GM19025 (cell line): ENCODE measurements around the gene CDC37.
A peak's percentile ranks its signal among the peaks of the same experiment; 100 is the strongest.
"Not testable (repeated sequence)": the region's sequence is repeated elsewhere in the genome, so short reads cannot be mapped to it uniquely, and the experiment has no call there.

ENCODE experiments used
- ATAC-seq: cut with Tn5 transposase; IDR thresholded peaks from one replicate; pipeline ENCODE4 v1.9.1; 2021; ENCODE audit warnings: mild to moderate bottlenecking, low read depth, moderate library complexity; ENCODE audit not compliant: unreplicated experiment

The CDC37 gene

DNA sequence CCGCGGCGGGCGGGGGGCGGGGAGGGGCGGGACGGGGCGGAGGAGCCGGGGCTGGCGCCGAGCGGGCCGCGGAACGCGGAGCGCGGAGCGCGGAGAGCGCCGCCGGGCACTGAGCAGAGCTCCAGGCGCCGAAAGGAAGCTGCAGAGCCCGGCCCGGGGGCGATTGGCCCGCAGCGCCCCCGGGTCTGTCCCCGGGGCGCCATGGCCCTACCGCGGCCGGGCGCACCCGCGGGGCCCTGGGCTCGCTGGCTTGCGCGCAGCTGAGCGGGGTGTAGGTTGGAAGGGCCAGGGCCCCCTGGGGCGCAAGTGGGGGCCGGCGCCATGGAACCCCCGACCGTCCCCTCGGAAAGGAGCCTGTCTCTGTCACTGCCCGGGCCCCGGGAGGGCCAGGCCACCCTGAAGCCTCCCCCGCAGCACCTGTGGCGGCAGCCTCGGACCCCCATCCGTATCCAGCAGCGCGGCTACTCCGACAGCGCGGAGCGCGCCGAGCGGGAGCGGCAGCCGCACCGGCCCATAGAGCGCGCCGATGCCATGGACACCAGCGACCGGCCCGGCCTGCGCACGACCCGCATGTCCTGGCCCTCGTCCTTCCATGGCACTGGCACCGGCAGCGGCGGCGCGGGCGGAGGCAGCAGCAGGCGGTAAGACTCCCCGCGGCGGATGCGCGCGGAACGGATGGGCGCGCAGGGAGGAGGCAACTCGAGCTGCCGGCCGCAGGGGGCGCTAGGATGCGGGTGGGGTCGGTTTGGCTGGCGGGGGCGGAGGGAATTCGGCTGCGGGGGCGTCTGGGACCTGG is 17.3 kb upstream of the CDC37 start, which contains the start of gene PDE4A:
PDE4A (plus strand) TSS at position 95 of the 796 bp plus-strand sequence; CDS start at position 322, 227 bp downstream.
- ATAC-seq = no peak

- ATAC-seq = no peak
Observed at GRCh38 chr19:10419646-10420443, 16.5 kb upstream of the CDC37 start.

GRCh38 chr19:10419200-10419645 is 15.9 kb upstream of the CDC37 start:
- no peak for ATAC-seq

DNA sequence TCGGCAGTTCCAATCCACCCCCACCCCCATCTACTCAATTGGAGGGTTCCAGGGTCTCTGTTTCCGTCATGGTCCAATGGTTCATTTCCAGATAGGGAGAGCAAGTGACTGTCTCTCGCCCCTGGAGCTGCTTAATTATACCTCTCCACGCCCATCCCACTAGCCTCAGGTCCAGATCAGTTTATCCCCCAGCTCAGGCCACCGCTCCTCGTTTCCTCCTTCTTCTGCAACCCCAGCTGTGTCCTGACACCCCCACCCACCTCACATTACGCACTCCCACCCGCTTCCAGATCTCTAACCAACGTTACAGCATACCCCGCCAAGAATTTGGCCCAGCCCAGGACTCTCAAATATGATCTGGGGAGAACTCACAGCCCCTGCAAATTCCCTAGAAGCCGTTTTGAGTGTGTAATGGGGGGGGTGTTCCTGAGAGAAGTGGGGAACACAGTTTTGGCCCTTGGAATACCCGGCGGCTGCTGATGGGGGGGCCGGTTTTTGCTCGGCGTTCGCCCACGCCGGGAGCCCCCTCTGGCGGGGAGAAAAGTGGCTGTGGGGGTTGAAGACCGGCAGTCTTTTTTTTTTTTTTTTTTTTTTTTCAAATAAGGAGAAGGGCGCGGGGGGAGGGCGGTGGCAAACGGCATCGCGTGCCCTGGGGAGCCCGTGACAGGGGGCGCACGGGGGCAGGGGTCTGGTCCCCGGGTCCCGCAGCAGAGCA is 15.3 kb upstream of the CDC37 start:
- ATAC-seq = no peak

DNA sequence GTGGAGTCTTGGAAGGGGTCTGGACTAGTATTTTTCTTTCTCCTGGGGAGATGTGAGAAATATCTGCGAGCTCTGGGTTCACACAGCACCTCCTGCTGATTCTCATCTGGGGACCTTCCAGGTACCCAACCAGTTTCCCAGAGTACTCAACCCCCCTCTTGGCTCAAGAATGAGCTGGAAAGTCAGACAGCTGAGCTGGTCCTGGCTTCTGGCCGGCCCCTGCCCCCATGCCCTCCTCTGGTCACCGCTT is 14.8 kb upstream of the CDC37 start:
- no peak for ATAC-seq

- ATAC-seq = no peak
Observed at GRCh38 chr19:10417541-10418234, 14.3 kb upstream of the CDC37 start.

DNA sequence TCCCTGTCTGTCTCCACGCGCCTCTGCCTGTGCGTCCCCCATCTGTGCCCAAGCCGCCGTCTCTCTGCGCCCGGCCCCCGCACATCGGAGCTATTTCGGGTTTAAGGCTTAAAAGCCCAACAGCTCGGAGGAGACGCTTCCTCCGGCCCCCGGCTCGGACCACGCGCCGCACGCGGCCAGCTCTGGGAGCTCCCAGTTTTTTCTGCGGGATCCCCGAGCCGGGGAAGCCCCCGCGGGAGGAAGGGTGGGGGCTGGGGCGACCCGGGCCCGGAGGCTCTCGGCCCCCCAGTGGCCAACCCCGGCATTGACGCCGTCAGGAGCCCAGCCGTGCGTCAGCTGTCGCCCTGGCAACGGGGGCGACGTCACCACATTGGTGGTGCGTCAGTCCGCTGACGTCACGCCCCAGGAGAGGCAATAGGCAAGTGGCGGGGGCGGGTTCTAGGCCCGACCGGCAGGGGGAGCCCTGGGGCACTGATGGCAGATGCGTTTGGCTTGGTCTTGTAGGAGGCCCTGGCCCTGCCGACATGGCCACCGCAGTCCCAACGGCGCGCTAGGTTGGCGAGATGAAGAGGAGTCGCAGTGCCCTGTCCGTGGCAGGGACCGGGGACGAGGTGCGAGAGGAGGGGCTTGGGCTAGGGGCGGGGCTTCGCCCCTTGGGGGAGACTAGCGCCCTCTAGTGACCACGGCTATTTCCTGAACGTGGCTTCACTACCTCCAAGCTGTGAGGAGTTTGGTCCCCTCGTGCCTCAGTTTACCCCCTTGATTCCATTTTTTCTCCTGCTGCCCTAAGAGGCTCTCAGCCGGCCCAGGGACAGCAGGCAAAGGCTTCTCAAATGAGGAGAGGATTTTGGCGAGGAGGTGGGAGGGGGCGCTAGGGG is 13.3 kb upstream of the CDC37 start:
- no peak for ATAC-seq

GRCh38 chr19:10416083-10416379 is 12.7 kb upstream of the CDC37 start:
- ATAC-seq = no peak

- peak; percentile 57 for ATAC-seq
Observed at GRCh38 chr19:10412257-10412977, 9.1 kb upstream of the CDC37 start.

DNA sequence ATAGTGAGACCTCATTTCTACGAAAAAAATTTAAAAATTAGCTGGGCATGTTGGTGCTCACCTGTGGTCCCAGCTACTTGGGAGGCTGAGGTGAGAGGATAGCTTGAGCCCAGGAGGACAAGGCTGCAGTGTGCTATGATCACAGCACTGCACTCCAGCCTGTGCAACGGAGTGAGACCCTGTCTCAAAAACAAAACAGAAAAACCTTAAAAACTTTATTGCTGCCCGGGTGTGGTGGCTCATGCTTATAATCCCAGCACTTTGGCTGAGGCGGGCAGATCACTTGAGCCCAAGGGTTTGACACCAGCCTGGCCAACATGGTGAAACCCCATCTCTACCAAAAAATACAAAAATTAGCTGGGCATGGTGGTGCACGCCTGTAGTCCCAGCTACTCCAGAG is 7.9 kb upstream of the CDC37 start:
- not testable (repeated sequence) for ATAC-seq

GRCh38 chr19:10408511-10409283 is 5.4 kb upstream of the CDC37 start:
- no peak for ATAC-seq

DNA sequence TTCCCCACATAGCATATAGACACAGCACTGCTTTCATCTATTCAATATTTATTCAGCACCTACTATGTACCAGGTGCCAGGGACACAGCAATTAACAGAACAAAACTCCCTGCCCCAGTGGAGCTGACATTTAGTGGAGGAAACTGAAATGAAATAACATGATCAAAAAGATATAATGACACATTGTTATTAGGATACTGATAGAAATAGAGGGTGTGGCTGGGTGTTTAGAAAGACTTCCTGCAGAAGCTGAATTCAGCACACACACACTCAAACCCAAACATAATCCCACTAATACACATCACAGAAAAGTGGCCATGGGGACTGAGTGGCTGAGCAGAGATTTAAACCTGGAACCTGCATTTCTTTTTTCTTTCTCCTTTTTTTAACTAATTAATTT is 3.8 kb upstream of the CDC37 start:
- ATAC-seq = no peak

- ATAC-seq = no peak
Observed at GRCh38 chr19:10406191-10406590, 2.8 kb upstream of the CDC37 start.

DNA sequence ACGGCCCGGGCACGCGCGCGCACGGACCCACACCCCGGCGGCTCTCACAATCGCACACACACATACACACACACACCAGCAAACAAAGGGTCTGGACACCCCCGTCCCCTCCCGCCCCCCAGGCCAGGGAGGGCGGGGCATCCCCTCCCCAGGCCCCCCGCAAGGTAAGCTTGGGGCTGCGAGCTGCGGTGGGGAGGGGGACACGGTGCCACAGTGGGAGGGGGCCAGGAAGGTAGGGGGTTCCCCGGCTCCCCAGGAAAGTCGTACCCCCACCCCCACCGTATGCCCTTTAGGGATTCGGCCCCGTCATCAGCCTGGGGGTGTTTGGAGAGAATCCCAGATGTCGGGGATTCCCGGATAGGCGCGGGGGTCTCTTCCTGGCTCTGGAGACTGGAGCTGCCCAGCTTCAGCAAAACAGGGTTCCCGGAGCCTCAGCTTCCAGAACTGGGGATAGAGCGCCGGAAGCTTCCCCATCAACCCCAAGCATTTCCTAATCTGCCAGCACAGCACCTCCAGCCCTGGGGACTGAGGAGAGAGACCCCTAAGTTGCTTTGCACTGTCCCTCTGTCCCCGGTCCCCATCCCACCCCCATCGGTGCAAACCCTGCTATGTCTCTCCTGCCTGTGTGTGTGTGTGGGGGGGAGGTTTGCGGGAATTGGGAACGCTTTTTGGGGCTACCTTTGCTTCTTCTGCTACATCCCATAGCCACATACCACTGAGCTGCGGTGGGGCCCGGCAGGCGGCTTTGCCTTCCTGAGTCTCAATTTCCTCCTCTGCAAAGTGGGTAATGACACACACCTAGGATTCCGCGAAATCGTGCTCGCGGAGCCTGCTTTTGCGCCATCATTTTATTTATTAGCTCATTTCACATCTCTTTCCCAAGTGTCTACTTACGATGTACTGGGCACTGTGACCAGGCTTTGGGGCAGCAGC is 1.8 kb upstream of the CDC37 start:
- no peak for ATAC-seq

DNA sequence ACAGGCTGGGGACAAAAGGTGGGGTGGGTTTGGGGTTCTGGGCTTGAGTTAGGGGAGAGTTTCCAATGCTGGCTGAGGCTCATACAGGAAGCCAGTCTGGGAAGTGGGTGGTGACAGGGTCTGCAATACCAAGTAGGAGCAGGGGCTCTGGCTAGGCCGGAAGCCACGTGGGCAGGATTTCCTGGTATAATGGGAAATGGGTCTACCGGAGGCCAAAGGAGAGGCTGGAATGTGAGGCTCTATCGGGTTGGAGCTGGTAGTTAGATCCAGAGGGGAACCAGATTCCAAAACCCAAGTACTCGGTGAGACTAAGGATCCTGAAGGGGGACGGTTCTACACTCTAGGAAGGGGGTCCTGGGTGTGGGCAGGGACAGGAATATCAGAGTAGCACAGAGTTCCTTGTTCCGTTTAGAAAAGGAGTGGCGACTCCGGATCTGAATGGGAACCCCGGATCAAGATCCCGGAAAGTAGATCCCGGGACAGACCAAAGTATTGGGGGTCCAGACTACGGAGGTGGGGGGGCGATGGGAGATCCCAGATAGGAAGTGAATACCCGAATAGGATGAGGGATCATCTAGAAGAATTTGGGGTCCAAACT is 802 bp downstream of the CDC37 start:
- ATAC-seq = no peak

- ATAC-seq = no peak
Observed at GRCh38 chr19:10399878-10400277, 3.5 kb downstream of the CDC37 start.

- not testable (repeated sequence) for ATAC-seq
Observed at GRCh38 chr19:10399340-10399739, 4.0 kb downstream of the CDC37 start.
